CD4-positive, alpha-beta T cell treated with Interleukin-4 for 4 hours (primary cell): ENCODE results near the gene HOXA7.

Experiments
- DNase-seq: peaks from one replicate; pipeline ENCODE4 v3.0.0-alpha.2; 2020

Gene HOXA7

DNA sequence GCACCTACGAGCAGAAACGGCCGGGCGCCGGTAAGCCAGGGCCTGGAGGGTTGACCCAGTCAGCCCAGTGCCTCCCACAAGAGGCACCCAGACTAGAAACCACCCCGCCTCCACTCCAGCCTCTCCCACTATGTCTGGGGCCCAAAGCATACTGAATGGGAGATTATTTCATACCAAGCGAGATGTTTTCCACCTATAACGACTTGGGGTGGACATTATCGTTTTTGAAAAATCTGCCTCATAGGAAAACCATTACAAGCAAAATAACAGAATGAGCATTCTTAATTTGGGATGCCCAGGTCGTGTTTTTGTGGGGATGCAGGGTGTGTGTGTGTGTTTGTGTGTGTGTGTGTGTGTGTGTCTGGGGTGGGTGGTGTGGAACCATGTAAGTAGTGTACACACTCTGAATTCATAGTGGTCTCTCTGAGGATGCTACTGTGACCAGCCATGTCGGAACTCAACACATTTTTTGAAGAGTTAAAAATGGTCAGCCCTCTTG lies 10.5 kb downstream of the HOXA7 start:
- DNase-seq, result no peak

- DNase-seq, result no peak
These were observed 11.1 kb downstream of the HOXA7 start for GRCh38 chr7:27145165-27145913.

DNA sequence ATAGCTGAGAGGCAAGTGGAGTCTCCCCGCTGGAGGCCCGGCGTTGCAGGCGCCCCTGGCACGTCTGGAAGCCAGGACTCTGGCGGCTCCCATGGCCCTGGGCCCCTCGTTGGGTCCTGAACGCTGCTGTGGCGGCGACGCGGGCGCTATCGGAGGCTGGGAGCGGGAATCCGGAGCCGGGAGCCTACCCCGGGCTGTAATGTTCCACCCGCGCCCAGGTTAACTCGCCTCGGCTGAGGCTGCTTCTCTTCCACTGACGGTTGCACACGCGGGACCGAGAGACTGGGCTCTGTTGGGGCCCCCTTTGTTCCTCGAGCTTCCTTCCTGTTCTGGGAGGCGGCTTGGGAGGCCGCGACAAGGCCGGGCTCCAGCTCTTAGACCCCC lies 11.7 kb downstream of the HOXA7 start:
- no peak for DNase-seq

- DNase-seq, result no peak
These were observed 12.3 kb downstream of the HOXA7 start for GRCh38 chr7:27143950-27144780.

- no peak for DNase-seq
These were observed 13.2 kb downstream of the HOXA7 start, which contains the start of gene HOXA5 for GRCh38 chr7:27143023-27143949. Gene HOXA5, minus strand, starts transcription at chr7:27143681. Its CDS starts 74 bp downstream, at chr7:27143607.

DNA sequence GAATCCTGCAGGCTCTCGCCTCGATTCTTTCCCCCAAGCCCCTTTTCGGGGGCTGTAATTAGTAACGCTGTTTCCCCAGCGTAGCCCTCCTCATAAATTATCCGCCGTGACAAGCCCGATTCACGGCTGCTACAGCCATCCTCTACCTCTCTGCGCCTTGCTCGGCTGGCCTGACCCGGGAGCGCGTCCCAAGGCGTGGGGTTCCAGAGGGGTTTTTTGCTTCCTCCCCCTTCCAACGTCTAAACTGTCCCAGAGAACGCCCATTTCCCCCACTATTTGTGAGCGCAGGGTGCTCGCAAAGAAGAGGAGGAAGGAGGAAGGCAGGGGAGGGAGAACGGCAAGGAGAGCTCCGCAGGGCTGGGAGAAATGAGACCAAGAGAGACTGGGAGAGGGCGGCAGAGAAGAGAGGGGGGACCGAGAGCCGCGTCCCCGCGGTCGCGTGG lies 13.9 kb downstream of the HOXA7 start:
- DNase-seq, result no peak

GRCh38 chr7:27141923-27142579 lies 14.4 kb downstream of the HOXA7 start:
- no peak for DNase-seq

GRCh38 chr7:27141137-27141922 lies 15.1 kb downstream of the HOXA7 start:
- DNase-seq, result no peak

DNA sequence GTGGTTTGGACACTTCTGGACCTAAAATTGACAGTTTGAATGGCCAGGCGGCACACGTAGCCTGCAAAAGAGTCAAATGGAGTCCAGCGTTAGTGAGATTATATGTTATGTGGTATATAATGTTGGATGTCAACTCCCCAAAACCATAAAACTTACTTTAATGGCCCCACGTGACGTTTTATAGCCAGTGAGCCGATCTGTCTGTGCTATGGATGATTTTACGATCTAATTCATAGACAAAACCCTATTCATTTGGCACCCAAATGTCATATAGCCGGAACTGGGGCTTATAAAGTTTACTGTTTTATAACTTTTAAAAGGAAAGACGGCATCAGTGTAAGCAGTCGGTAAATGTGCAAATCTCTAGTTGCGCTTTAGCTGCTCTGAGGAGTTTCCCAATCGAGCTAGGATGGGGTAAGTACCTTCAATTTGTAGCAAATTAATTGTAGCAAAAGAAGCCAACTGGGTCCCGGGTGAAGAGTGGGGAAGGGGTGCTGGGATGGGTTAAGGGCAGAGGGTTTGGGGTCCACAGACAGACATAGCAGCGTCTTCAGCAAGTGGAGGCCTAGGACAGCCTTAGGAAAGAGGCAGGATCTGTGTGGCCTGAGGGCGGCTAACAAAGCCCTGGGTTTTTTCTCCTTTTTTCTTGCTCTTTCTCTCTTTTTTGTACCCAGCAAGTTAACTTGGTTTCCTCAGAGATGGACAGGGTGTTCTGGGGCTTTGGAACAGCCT lies 16.2 kb downstream of the HOXA7 start:
- DNase-seq, result no peak

DNA sequence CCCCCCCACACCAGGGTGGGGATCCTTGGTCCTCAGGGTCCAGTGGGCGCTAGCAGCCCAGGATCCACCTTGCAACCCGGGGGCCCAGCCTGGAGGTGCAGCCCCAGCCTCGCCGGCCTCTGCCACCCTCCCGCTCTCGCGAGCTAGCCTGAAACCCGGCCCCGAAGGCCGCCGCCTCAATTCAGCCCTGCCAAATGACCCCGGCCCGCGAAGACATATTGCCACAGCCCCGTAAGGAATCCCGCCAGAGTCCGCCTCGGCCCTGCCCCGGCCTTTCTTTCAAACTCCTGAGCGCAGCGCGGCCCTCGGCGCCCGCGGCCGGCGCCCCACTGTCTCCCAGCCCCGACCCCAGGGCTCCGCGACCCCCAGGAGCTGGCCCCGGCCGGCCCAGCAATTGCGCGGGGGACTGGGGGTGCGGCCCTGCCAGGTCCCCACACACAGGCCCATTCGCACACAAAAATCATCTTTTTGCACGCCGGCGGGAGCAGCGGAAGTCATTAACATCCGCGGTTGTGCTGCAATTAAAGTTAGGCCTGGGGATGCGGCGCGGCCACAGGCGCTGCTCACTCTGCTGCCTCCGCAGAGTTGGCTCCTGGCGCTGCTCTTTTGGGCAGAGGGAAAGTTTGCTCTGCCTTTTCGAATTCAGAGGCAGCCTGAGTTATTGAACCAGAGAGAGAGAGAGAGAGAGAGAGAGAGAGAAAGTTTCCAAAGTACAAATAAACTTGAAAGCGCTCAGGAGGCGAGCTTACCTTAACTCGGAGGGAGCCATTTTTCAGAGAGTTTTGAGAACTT lies 16.9 kb downstream of the HOXA7 start:
- DNase-seq, result no peak

DNA sequence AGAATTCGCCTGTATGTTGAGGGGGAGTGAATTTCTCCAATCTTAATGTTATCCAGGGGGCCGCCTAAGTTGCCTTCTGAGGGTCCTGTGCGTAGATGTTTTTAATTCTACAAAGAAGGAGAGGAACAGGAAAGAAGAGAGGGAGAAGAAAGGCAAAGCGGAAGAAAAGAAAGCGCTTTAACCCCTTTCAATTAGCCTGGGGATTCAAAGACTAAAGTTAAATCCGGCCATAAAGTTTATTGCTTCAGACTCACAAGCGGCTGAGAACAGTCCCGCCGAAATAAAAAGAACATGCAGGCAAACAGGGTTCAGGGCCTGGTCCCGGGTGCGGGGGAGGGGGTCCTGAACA lies 17.5 kb downstream of the HOXA7 start:
- no peak for DNase-seq

DNA sequence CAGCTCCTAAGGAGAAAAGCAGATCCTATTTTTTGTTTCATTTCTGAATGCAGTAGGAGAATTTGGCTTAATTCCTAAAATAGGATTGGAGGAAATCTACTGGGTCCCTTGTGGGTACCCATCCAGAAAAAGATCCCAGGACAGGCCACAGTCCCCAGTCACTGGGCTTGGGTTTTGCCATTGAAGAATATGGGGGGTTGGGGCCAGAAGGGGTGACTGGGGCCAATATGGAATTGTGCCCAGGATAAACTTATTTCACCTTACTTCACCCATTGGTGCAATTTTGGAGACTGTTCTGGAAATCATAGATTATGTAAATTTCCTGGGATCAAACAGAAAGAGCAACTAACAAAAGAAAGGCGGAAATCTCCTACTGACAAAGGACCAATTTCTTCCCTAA lies 18.0 kb downstream of the HOXA7 start:
- DNase-seq, result no peak

DNA sequence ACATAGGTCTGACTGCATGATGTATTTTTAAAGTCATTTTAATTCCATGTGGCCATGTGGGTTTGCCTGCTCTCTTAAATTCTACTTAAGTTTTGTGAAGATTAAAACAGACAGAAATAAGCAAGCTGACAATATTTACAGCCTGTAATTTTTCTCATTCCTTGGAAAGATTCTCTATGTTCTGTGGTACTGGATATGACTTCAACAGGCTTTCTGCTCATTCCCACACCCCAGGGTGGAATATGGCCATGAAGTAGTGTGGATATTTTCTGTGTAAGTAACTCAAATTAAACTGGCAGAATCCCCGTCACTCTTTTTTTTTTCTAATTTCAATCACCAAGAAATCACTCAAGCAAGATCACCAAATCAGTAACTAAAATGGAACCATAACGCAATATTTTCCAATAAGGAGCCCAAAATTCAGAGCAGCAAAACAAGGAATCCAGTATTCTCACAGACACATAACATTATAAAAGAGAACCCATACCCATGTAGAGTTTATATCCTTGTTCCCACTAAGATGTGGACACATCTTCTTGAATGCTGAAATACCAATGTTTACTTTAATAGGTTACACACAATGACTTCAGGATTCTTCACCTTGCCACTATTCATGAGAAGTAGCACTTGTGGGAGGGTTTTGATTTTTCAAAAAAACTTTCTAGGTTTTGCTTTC lies 18.7 kb downstream of the HOXA7 start:
- DNase-seq, result no peak

GRCh38 chr7:27134392-27134791 lies 22.1 kb downstream of the HOXA7 start:
- DNase-seq, result no peak

DNA sequence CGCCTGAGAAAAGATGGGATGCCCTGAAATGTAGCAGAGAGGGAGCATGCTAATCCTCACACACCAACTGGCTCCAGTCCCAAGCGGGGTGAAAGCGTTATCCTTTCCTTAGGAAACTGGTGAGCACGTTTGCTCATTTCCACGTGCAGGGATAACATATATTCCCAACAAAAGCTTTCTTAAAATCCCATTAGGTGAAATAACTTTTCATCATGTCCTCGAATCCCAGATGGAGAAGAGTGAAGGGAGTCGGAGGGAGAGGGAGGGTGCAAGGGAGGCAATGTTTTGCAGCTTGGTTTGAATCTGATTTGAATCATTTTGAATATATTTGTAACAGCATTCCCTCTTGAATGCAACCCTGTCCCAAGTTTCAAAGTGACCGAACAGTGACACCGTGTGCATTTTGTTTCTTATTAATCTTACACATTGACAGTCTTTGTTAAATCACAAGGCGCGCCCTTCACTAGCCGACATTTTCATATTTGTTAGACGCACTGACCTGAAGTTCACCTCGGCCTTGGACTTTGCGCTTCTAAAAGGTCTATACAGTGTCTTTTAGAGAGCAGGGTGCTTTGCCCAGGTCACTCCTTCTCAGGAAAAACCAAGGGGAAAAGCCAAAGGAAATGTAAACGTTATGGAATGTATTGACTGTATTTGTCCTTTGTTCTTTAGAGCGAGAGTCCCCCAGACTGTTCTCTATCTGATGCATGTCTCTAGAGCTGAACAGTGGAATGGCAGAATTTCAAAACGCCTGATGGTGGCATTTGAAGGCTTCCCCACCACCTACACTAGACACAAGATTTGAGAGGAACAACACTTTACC lies 22.9 kb downstream of the HOXA7 start:
- DNase-seq, result no peak

DNA sequence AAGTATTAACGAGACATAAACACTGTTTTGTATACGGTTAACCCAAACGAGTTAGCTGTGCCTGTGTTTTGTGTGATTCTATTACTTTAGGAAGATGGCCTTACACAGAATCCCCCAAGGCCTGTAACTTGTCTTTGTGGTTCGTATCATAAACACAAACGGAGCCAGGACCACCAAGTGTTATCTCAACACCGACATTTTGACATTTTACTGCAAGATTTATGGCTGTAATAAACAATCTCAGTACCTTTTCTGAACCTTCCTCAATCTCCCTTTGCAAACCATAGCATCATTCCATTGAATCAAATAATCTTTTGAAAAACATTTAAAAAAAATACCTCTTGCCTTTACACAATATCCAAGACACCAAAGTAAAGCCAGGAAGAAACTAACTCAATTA lies 23.5 kb downstream of the HOXA7 start:
- no peak for DNase-seq

DNA sequence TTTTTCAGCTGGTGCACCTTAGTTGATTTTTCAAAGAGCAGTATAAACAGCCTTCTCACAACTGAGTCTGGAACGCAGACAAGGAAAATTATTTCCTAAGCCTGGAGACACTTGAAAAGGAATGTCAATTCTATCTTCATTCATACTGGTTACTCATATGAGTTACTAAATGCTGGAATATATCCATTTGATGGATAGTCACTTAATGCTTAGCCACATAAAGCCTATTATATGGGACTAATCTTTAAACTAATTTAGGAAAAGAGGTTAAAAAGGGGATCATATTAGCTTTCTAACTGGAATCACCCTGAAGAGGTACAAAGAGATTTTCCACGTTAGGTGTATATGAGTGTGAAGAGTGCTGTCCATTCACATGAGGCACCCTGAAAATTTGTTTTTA lies 24.3 kb downstream of the HOXA7 start:
- DNase-seq, result no peak

- no peak for DNase-seq
These were observed 25.1 kb downstream of the HOXA7 start for GRCh38 chr7:27131390-27131819.
